H1 (cell line): ENCODE measurements around the gene SCYL1. TPM values are rescaled to one million over a fixed set of nuclear protein-coding genes. Genes with fewer than 3 reads are reported as not detected.

Experiments
- ASH2L ChIP-seq: fragments of 200-600, 300-600 bp; sonication (generic); IDR thresholded peaks from one replicate; pipeline ENCODE4 v1.7.1; 2017; ENCODE audit warnings: low read length
- BRCA1 ChIP-seq: IDR thresholded peaks from 2 replicates; pipeline ENCODE4 v1.6.1; 2012; ENCODE audit warnings: low read depth, low read length, improper control_type of control experiment
- CHD1 ChIP-seq: IDR thresholded peaks from 2 replicates; pipeline ENCODE4 v1.6.1; 2012; ENCODE audit warnings: low read depth, low read length, improper control_type of control experiment
- CHD2 ChIP-seq: IDR thresholded peaks from 2 replicates; pipeline ENCODE4 v1.6.1; 2012; ENCODE audit warnings: low read length, improper control_type of control experiment
- CREB1 ChIP-seq: IDR thresholded peaks from 2 replicates; pipeline ENCODE4 v1.6.1; 2012; ENCODE audit warnings: inconsistent platforms
- RAD21 ChIP-seq, 2 experiments: IDR thresholded peaks in 1 of 2; conservative IDR thresholded peaks in 1 of 2; 2 replicates each; pipeline ENCODE4 v1.6.1; 2011; ENCODE audit warnings: low read depth in 2 of 2, low read length in 2 of 2, improper control_type of control experiment in 1 of 2, inconsistent platforms in 1 of 2, mild to moderate bottlenecking in 1 of 2, moderate library complexity in 1 of 2
- RNF2 ChIP-seq: fragments of 200-900, 300-1000 bp; sonication (generic); IDR thresholded peaks from 2 replicates; pipeline ENCODE4 v1.7.1; 2016; ENCODE audit warnings: borderline replicate concordance, low read depth, mild to moderate bottlenecking, antibody characterized with exemption, low read length; ENCODE audit not compliant: poor library complexity, severe bottlenecking; ENCODE audit errors: missing control alignments
- SRF ChIP-seq: IDR thresholded peaks from 2 replicates; pipeline ENCODE4 v1.6.1; 2011; ENCODE audit warnings: mild to moderate bottlenecking, low read depth, low read length, moderate library complexity
- SUZ12 ChIP-seq: fragments of 200-600 bp; sonication (generic); IDR thresholded peaks from 2 replicates; pipeline ENCODE4 v1.6.1; 2012; ENCODE audit warnings: mild to moderate bottlenecking, inconsistent platforms, low read length, moderate library complexity, mixed read lengths
- TBP ChIP-seq: IDR thresholded peaks from 2 replicates; pipeline ENCODE4 v1.6.1; 2011; ENCODE audit warnings: low read depth, low read length, improper control_type of control experiment
- polyA plus RNA-seq, 7 experiments: library from polyadenylated mRNA; depleted of rRNA in 3 of 7; stranded (reverse) in 5 of 7; unstranded in 2 of 7; fragments of >200 nt in 5 of 7; fragments of 200-250 nt in 2 of 7; gene quantifications; 1 replicate in 5 of 7; 2 replicates in 1 of 7; 4 replicates in 1 of 7; pipeline versions ENCODE4 v1.2.1 to v1.2.3, GENCODE V29; 2011 to 2013; ENCODE audit warnings: missing spikeins in 2 of 7, mixed read lengths in 2 of 7
- total RNA-seq: library from RNA; stranded (reverse); fragmentation: NEBNext Ultra II Directional; extraction: Animal tissue kit (Norgen Biotek cat#: 25700); gene quantifications from 2 replicates; pipeline ENCODE4 v1.2.1, GENCODE V29; 2021

Gene SCYL1
- total and polyA plus RNA-seq, 2 of the 8 experiments (the other 6 are each of a cell fraction or from before 2014, with no cell fraction given) = 59.8 to 77.7 TPM

DNA sequence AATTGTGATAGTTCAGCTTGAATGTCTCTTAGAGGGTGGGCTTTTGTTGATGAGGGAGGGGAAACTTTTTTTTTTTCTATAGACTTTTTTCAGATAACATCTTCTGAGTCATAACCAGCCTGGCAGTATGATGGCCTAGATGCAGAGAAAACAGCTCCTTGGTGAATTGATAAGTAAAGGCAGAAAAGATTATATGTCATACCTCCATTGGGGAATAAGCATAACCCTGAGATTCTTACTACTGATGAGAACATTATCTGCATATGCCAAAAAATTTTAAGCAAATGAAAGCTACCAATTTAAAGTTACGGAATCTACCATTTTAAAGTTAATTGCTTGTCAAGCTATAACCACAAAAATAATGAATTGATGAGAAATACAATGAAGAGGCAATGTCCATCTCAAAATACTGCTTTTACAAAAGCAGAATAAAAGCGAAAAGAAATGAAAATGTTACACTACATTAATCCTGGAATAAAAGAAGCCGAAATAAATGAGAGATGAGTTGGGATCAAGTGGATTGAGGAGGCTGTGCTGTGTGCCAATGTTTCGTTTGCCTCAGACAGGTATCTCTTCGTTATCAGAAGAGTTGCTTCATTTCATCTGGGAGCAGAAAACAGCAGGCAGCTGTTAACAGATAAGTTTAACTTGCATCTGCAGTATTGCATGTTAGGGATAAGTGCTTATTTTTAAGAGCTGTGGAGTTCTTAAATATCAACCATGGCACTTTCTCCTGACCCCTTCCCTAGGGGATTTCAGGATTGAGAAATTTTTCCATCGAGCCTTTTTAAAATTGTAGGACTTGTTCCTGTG, 22.1 kb upstream of the SCYL1 start (continued):
- TF ChIP-seq TBP (no peak), SRF (no peak), RNF2 (no peak), CHD1 (no peak), ASH2L (no peak), CREB1 (no peak; the same call in 1 of the 2 replicates), CHD2 (0 out of 2 replicates have a peak, but pooled peaks have one; percentile 51), RAD21 (IDR thresholded peaks at IDR 0.05 in 1 of 2, conservative IDR thresholded peaks at IDR 0.05 in 1 of 2; ENCODE audit: low read depth in 2 of 2, low read length in 2 of 2) (no peak), BRCA1 (0 out of 2 replicates have a peak, but pooled peaks have one; percentile 16), SUZ12 (no peak)
